Pancreas (tissue), 10 donors: ENCODE measurements around the gene KLHL35. TPM values are rescaled to one million over a fixed set of nuclear protein-coding genes. Genes with fewer than 3 reads are reported as not detected.

ENCODE experiments used
- ATAC-seq, 4 donors: fragments of 200-7000 bp; cut with Tn5 transposase; one replicate each; pipeline versions ENCODE4 v1.8.0 to v1.9.1; 2020; ENCODE audit warnings: mild to moderate bottlenecking in 4 of 4, moderate library complexity in 4 of 4
- DNase-seq, 6 donors: peaks; one replicate each; pipeline ENCODE4 v3.0.0-alpha.2; 2020
- FAIRE-seq: peaks from 2 replicates; lab custom pipeline; 2012; peaks lifted over from hg19 to GRCh38; lab: Jason Lieb, UNC
- H3K27ac ChIP-seq, 4 donors: fragments of 200-600 bp; sonication (generic); 1 replicate in 3 of 4; 2 replicates in 1 of 4; pipeline versions ENCODE4 v1.5.0 to v1.8.0; 2020
- H3K27me3 ChIP-seq, 4 donors: fragments of 200-600 bp; one replicate each; pipeline ENCODE4 v1.8.0; 2021
- H3K36me3 ChIP-seq, 3 donors: fragments of 200-600 bp; sonication (generic) in 1 of 3; one replicate each; pipeline versions ENCODE4 v1.5.0 to v1.8.0; 2020 to 2021
- H3K4me1 ChIP-seq, 3 donors: fragments of 200-600 bp; one replicate each; pipeline ENCODE4 v1.8.0; 2021
- H3K4me3 ChIP-seq, 4 donors: fragments of 200-600 bp; sonication (generic) in 2 of 4; one replicate each; pipeline versions ENCODE4 v1.5.0 to v1.8.0; 2020 to 2021
- H3K9me3 ChIP-seq, 4 donors: fragments of 200-600 bp; one replicate each; pipeline ENCODE4 v1.8.0; 2021
- CTCF ChIP-seq, 4 donors: fragments of 200-600 bp; sonication (generic) in 3 of 4; IDR thresholded peaks; one replicate each; pipeline versions ENCODE4 v1.5.0 to v1.8.0; 2021; ENCODE audit warnings: antibody characterized with exemption in 4 of 4
- WGBS, 2 donors: extraction: QIAGEN DNeasy Blood & Tissue Kit; methylation state at CpG; one replicate each; pipeline ENCODE4 v1.1.7; 2013; 5-methylcytosine and 5-hydroxymethylcytosine counted together
- intact Hi-C, 3 donors: fragments of 100-400 bp; cut with DNase I; formaldehyde crosslinking; loops; one replicate each; pipeline versions ENCODE4 v1.11.1 to v1.14.2; 2022
- polyA plus RNA-seq, 2 donors: library from polyadenylated mRNA; stranded (reverse); fragments of 200-250 nt; gene quantifications; one replicate each; pipeline ENCODE4 v1.2.3, GENCODE V29; 2013
- total RNA-seq, 6 donors: library from RNA; stranded (reverse); fragmentation: NEBNext Ultra II Directional in 4 of 6; extraction: Animal tissue kit (Norgen Biotek cat#: 25700) in 4 of 6; gene quantifications; one replicate each; pipeline versions ENCODE4 v1.2.1 to v1.2.4, GENCODE V29; 2021 to 2023
- donor health status: healthy with polysubstance abuse.
- donor health status: DM: no; HTN: no; CAD: no; lungs with moderate emphysema.
- donor health status: DM: no; HTN: no; CAD: no.
- donor health status: control.
- donor health status: control.
- donor health status: Bipolar disorder and iron deficiency.
- donor health status: DM: yes; HTN: yes; CAD: no.
- donor health status: DM: no; HTN: no; CAD: no.
- donor health status: DM: no; HTN: no; CAD: no.
- donor health status: DM: yes; HTN: yes; CAD: no.

The KLHL35 gene
- total RNA-seq: 1 to 10 TPM in 5 of 6 donors, under 1 TPM in 1; 0.97 to 3.1 (median 1.7) TPM
- polyA plus RNA-seq: 1 to 10 TPM; 1.7 to 2.5 TPM

- no peaks in the 10 kb centered on the region for H3K9me3 ChIP-seq
- H3K4me1 ChIP-seq: peaks cover 3 to 4% (median 3%) of the 10 kb centered on the region in 3 donors
- H3K36me3 ChIP-seq: no peaks in the 10 kb centered on the region
- no peak within 1 kb of the TSS for H3K4me3 ChIP-seq
- peak in 2 of 6 donors; percentile 42 to 52 for DNase-seq
- FAIRE-seq: no peak
- no peaks in the 10 kb centered on the region for H3K27me3 ChIP-seq
- TF ChIP-seq CTCF (IDR thresholded peaks at IDR 0.05): no peak
- 18 to 19% methylated on average over 14 of the region's 14 CpGs for WGBS, 2 donors
- no peak for ATAC-seq
- intact Hi-C loops: no loop called here
- no peak within 1 kb of the TSS for H3K27ac ChIP-seq
These were observed at the start of gene KLHL35 for GRCh38 chr11:75432911-75433321. Gene KLHL35 (minus strand): TSS chr11:75433203. CDS start chr11:75430629, 2,574 bp downstream.

DNA sequence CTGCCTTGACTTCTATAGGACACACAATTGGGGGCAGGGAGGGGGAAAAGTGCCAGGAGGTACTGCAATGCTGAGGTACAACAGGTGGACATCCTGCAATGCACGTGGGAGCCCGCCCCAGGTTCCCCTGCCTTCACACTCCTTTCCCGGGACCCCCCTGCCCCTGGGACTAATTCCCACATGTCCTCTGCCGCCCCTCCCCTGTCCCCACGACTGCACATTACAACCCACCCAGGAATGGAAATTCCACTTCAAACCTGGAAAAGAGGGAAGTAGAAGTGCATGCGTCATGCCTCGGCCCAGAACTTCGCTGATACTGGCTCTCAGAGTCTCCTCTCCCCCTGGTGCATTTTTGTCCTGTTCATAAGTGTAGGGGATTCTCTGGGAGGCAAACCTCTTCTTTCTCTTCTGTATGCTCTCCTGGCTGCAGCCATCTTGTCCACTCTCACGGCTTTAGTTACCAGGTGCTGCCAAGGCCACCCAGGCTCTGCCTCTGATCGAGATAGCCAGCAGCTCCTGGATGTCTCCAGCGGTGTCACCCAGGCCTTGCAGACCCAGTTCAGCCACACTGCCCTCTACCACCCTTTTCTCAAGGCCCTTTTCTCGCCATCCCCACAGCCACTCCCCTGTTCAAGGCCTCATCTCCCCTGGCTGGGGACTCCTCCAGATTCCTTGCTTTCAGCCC lies 49.1 kb upstream of the KLHL35 start:
- Histone ChIP-seq H3K27ac (no peak overlapping the region), H3K4me3 (no peak overlapping the region), H3K4me1 (peaks cover 19 to 21% (median 20%) of the 10 kb centered on the region in 3 donors), H3K27me3 (no peaks in the 10 kb centered on the region), H3K9me3 (no peaks in the 10 kb centered on the region), H3K36me3 (no peaks in the 10 kb centered on the region)
- WGBS, 2 donors: 55 to 57% methylated on average over 12 of the region's 12 CpGs
- no peak for TF ChIP-seq CTCF (IDR thresholded peaks at IDR 0.05)
- intact Hi-C loops: no loop called here
- FAIRE-seq (no peak), DNase-seq (peak in 4 of 6 donors; percentile 34 to 56 (median 46)), ATAC-seq (peak; percentile 55 to 76 (median 68))

DNA sequence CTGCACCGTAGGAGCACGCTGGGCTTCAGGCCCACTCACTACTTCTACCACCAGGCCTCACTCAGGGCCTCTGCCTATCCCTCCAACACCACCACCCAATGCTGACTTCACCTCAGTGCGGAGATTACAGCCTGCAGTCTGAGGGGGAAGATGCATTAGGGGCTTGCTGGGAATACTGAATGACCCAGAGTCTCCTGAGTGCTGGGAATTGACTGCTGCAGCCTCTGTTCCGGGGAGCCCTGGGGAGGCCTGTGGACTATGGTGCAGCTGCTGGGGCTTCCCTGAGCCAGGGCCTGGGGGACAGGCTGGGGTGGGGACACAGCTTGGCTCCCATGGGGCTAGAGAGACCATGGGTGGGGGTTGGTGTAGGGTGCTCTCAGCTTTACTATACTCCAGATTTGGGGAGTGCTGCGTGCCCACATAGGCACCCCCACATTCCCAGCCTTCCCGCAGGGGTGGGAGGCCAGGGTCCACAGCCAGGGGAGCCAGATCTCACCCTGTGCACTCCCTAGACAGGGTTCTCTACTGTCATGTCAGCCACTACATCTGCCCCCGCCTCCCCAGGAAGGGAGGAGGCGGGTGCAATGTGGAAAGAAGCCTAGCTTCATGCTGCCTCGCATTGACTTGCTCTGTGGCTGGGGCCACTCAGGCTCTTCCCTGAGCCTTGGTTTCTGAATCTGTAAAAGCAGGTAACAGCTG lies 48.4 kb upstream of the KLHL35 start:
- Histone ChIP-seq H3K36me3 (no peaks in the 10 kb centered on the region), H3K27me3 (no peaks in the 10 kb centered on the region), H3K4me1 (peaks cover 24 to 27% (median 27%) of the 10 kb centered on the region in 3 donors), H3K4me3 (no peak overlapping the region), H3K9me3 (no peaks in the 10 kb centered on the region), H3K27ac (no peak overlapping the region)
- WGBS, 2 donors: 91 to 94% methylated on average over 9 of the region's 9 CpGs
- ATAC-seq (no peak), DNase-seq (no peak), FAIRE-seq (no peak)
- TF ChIP-seq CTCF (IDR thresholded peaks at IDR 0.05): no peak
- intact Hi-C loops: no loop called here

- FAIRE-seq (no peak), ATAC-seq (no peak), DNase-seq (no peak)
- H3K9me3 ChIP-seq: no peaks in the 10 kb centered on the region
- peaks cover 31 to 34% (median 33%) of the 10 kb centered on the region in 3 donors for H3K4me1 ChIP-seq
- intact Hi-C loops: no loop called here
- no peak for TF ChIP-seq CTCF (IDR thresholded peaks at IDR 0.05)
- 73 to 75% methylated on average over 10 of the region's 10 CpGs for WGBS, 2 donors
- no peaks in the 10 kb centered on the region for H3K27me3 ChIP-seq
- no peak overlapping the region for H3K4me3 ChIP-seq
- no peak overlapping the region for H3K27ac ChIP-seq
- H3K36me3 ChIP-seq: no peaks in the 10 kb centered on the region
These were observed 47.5 kb upstream of the KLHL35 start for GRCh38 chr11:75480185-75481175.
